Body of pancreas (tissue), 4 donors: ENCODE results near the gene AKR1C8.

Experiments
- POLR2A ChIP-seq, 3 donors: fragments of 450-650 bp; IDR thresholded peaks; one replicate each; pipeline ENCODE4 v1.6.1; 2016; ENCODE audit warnings: antibody characterized with exemption in 3 of 3, mild to moderate bottlenecking in 2 of 3
- TF ChIP-seq, protein P1 (sequence below), 7 experiments: fragments of 450-650 bp in 4 of 7; fragments of 200-600 bp in 3 of 7; sonication (generic) in 3 of 7; IDR thresholded peaks; one replicate each; pipeline ENCODE4 v1.5.1; 2016 to 2019; ENCODE audit warnings: antibody characterized with exemption in 7 of 7

DNA sequence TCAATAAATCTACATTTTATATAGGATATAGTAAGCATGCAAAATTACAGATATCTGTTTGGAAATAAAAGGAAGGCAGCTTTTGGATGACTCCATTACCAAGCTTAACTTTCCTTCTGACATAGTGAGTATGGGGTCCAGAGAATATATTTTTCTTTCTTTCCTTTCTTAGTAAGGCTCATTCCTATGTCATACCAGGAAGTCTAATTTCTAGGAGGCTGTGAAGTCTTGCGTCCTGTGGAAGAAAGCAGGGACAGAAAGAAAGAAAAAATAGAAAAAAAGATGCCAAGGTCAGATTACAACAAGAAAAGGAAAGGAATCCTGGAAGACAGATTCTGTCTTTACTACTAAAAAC lies 36.3 kb downstream of the AKR1C8 start:
- TF ChIP-seq, protein P1, sequence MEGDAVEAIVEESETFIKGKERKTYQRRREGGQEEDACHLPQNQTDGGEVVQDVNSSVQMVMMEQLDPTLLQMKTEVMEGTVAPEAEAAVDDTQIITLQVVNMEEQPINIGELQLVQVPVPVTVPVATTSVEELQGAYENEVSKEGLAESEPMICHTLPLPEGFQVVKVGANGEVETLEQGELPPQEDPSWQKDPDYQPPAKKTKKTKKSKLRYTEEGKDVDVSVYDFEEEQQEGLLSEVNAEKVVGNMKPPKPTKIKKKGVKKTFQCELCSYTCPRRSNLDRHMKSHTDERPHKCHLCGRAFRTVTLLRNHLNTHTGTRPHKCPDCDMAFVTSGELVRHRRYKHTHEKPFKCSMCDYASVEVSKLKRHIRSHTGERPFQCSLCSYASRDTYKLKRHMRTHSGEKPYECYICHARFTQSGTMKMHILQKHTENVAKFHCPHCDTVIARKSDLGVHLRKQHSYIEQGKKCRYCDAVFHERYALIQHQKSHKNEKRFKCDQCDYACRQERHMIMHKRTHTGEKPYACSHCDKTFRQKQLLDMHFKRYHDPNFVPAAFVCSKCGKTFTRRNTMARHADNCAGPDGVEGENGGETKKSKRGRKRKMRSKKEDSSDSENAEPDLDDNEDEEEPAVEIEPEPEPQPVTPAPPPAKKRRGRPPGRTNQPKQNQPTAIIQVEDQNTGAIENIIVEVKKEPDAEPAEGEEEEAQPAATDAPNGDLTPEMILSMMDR (IDR thresholded peaks at IDR 0.05), result no peak
- no peak for TF ChIP-seq POLR2A (IDR thresholded peaks at IDR 0.05)
